ENCODE measurements around the gene MCEMP1.

The MCEMP1 gene

GRCh38 chr19:7709932-7710460, 33.1 kb downstream of the MCEMP1 start:
- TF ChIP-seq EZH2phosphoT487 (conservative IDR thresholded peaks at IDR 0.05; ENCODE audit: low read length), result no peak
- TF ChIP-seq, protein P1, sequence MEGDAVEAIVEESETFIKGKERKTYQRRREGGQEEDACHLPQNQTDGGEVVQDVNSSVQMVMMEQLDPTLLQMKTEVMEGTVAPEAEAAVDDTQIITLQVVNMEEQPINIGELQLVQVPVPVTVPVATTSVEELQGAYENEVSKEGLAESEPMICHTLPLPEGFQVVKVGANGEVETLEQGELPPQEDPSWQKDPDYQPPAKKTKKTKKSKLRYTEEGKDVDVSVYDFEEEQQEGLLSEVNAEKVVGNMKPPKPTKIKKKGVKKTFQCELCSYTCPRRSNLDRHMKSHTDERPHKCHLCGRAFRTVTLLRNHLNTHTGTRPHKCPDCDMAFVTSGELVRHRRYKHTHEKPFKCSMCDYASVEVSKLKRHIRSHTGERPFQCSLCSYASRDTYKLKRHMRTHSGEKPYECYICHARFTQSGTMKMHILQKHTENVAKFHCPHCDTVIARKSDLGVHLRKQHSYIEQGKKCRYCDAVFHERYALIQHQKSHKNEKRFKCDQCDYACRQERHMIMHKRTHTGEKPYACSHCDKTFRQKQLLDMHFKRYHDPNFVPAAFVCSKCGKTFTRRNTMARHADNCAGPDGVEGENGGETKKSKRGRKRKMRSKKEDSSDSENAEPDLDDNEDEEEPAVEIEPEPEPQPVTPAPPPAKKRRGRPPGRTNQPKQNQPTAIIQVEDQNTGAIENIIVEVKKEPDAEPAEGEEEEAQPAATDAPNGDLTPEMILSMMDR (IDR thresholded peaks at IDR 0.05; ENCODE audit: insufficient read depth, low read length, poor library complexity, severe bottlenecking), result no peak
- Histone ChIP-seq H3K4me2 (ENCODE audit: low read depth, low read length, poor library complexity, severe bottlenecking) (no peak overlapping the region), H3K27ac (ENCODE audit: low read depth, low read length) (no peak overlapping the region), H4K20me1 (ENCODE audit: low read depth, low read length) (no peaks in the 10 kb centered on the region), H3K9me3 (ENCODE audit: insufficient read depth, low read length) (no peaks in the 10 kb centered on the region), H3K79me2 (ENCODE audit: insufficient read depth, low read length) (no peaks in the 10 kb centered on the region), H3F3A (ENCODE audit: insufficient read depth) (no peaks in the 10 kb centered on the region), H3K36me3 (ENCODE audit: low read length) (no peaks in the 10 kb centered on the region), H3K9me2 (replicated peaks; ENCODE audit: insufficient read depth, low read length) (no peaks in the 10 kb centered on the region), H3K27me3 (ENCODE audit: low read length) (no peaks in the 10 kb centered on the region), H3K9ac (ENCODE audit: low read length) (no peak overlapping the region), H3K4me3 (ENCODE audit: insufficient read depth, low read length, poor library complexity, severe bottlenecking) (no peak overlapping the region), H2AFZ (ENCODE audit: low read depth, low read length, severe bottlenecking) (no peak overlapping the region)

DNA sequence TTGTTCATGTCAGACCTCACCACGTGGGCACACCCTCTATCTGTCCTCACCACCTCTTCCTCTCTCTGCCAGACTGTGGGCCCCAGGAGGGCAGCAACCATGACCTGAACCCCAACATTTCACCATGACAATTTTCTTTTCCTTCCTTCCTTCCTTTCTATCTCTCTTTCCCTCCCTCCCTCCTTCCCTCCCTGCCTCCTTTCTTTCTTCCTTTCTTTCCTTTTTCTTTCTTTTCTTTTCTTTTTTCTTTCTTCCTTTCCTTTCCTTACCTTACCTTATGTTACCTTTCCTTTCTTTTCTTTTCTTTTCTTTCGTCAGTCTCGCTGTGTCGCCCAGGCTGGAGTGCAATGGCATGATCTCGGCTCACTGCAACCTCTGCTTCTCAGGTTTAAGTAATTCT, 33.7 kb downstream of the MCEMP1 start:
- Histone ChIP-seq H3K79me2 (ENCODE audit: insufficient read depth, low read length) (no peaks in the 10 kb centered on the region), H3K36me3 (ENCODE audit: low read length) (no peaks in the 10 kb centered on the region), H4K20me1 (ENCODE audit: low read depth, low read length) (no peaks in the 10 kb centered on the region), H3K9ac (ENCODE audit: low read length) (no peak overlapping the region), H3F3A (ENCODE audit: insufficient read depth) (no peaks in the 10 kb centered on the region), H3K27me3 (ENCODE audit: low read length) (no peaks in the 10 kb centered on the region), H3K9me3 (ENCODE audit: insufficient read depth, low read length) (no peaks in the 10 kb centered on the region), H3K4me2 (ENCODE audit: low read depth, low read length, poor library complexity, severe bottlenecking) (no peak overlapping the region), H3K4me3 (ENCODE audit: insufficient read depth, low read length, poor library complexity, severe bottlenecking) (no peak overlapping the region), H3K27ac (ENCODE audit: low read depth, low read length) (no peak overlapping the region), H3K9me2 (replicated peaks; ENCODE audit: insufficient read depth, low read length) (no peaks in the 10 kb centered on the region), H2AFZ (ENCODE audit: low read depth, low read length, severe bottlenecking) (no peak overlapping the region)
- TF ChIP-seq, protein P1 (IDR thresholded peaks at IDR 0.05; ENCODE audit: insufficient read depth, low read length, poor library complexity, severe bottlenecking), result no peak

GRCh38 chr19:7715671-7716070, 38.8 kb downstream of the MCEMP1 start:
- H3K4me3 ChIP-seq (ENCODE audit: insufficient read depth, low read length, poor library complexity, severe bottlenecking), result no peak overlapping the region
- TF ChIP-seq EZH2phosphoT487 (conservative IDR thresholded peaks at IDR 0.05; ENCODE audit: low read length), result no peak
- TF ChIP-seq, protein P1 (IDR thresholded peaks at IDR 0.05; ENCODE audit: insufficient read depth, low read length, poor library complexity, severe bottlenecking), result no peak
- H3F3A ChIP-seq (ENCODE audit: insufficient read depth), result no peaks in the 10 kb centered on the region
- H3K27ac ChIP-seq (ENCODE audit: low read depth, low read length), result no peak overlapping the region
- H4K20me1 ChIP-seq (ENCODE audit: low read depth, low read length), result no peaks in the 10 kb centered on the region
- no peak overlapping the region for H2AFZ ChIP-seq (ENCODE audit: low read depth, low read length, severe bottlenecking)
- H3K27me3 ChIP-seq (ENCODE audit: low read length), result no peaks in the 10 kb centered on the region
- no peak overlapping the region for H3K4me2 ChIP-seq (ENCODE audit: low read depth, low read length, poor library complexity, severe bottlenecking)
- H3K79me2 ChIP-seq (ENCODE audit: insufficient read depth, low read length), result no peaks in the 10 kb centered on the region
- H3K36me3 ChIP-seq (ENCODE audit: low read length), result no peaks in the 10 kb centered on the region
- no peak overlapping the region for H3K9ac ChIP-seq (ENCODE audit: low read length)
- H3K9me2 ChIP-seq (replicated peaks; ENCODE audit: insufficient read depth, low read length), result no peaks in the 10 kb centered on the region
- H3K9me3 ChIP-seq (ENCODE audit: insufficient read depth, low read length), result no peaks in the 10 kb centered on the region

Measured in SU-DHL-6 (cell line).